Activated CD4-positive, alpha-beta T cell treated with anti-CD3 and anti-CD28 coated beads, Interleukin-2, amount 10 ng/mL, durations not matched to agents 7 days and 5 days (primary cell): ENCODE results near the gene CMIP. TPM values are rescaled to one million over a fixed set of nuclear protein-coding genes. Genes with fewer than 3 reads are reported as not detected.

Experiments
- CTCF ChIA-PET: fragments of 350-600 bp; sonication (Branson Sonifier 250); formaldehyde crosslinking; loops from one replicate; lab custom pipeline; 2021; ENCODE audit warnings: antibody characterized with exemption; lab: Charles Lee
- POLR2A ChIA-PET: fragments of 350-600 bp; sonication (Branson Sonifier 250); formaldehyde crosslinking; loops from one replicate; lab custom pipeline; 2021; ENCODE audit warnings: antibody characterized with exemption; lab: Charles Lee
- DNase-seq: peaks from one replicate; pipeline ENCODE4 v3.0.0-alpha.2; 2020
- H3K27ac Mint-ChIP-seq: one replicate; pipeline ENCODE4 v1.8.0; 2021; ENCODE audit warnings: mild to moderate bottlenecking, moderate library complexity, mixed read lengths
- H3K27me3 Mint-ChIP-seq: one replicate; pipeline ENCODE4 v1.8.0; 2021; ENCODE audit warnings: mixed read lengths
- H3K36me3 Mint-ChIP-seq: one replicate; pipeline ENCODE4 v1.8.0; 2021; ENCODE audit warnings: low read depth, mixed read lengths
- H3K4me1 Mint-ChIP-seq: one replicate; pipeline ENCODE4 v1.8.0; 2021; ENCODE audit warnings: mixed read lengths
- H3K4me3 Mint-ChIP-seq: one replicate; pipeline ENCODE4 v1.8.0; 2021; ENCODE audit warnings: mild to moderate bottlenecking, moderate library complexity, mixed read lengths
- H3K9me3 Mint-ChIP-seq: one replicate; pipeline ENCODE4 v1.8.0; 2021; ENCODE audit warnings: mixed read lengths
- total RNA-seq, 2 experiments: library from RNA; stranded (reverse); gene quantifications; one replicate each; pipeline ENCODE4 v1.2.3, GENCODE V29; 2021

Gene CMIP
- total RNA-seq, 2 experiments from 2014 or later, result 44.7 to 46.8 TPM

- peaks cover 32% of the 10 kb centered on the region for H3K27me3 Mint-ChIP-seq
- ChIA-PET CTCF (interaction anchor here (1.2 kb wide), 1 partner anchor 16 kb away, joined by 5 read pairs; no protein-coding TSS in a partner anchor), POLR2A (no interaction called here)
- peak overlapping the region; percentile 85 for H3K4me3 Mint-ChIP-seq
- peak; percentile 36 for DNase-seq
- H3K9me3 Mint-ChIP-seq, result peaks cover under 1% of the 10 kb centered on the region
- peaks cover 52% of the 10 kb centered on the region for H3K4me1 Mint-ChIP-seq
- H3K27ac Mint-ChIP-seq, result peak overlapping the region; percentile 93
- peaks cover 17% of the 10 kb centered on the region for H3K36me3 Mint-ChIP-seq
These were observed 744 bp downstream of the CMIP start for GRCh38 chr16:81445143-81445961.

DNA sequence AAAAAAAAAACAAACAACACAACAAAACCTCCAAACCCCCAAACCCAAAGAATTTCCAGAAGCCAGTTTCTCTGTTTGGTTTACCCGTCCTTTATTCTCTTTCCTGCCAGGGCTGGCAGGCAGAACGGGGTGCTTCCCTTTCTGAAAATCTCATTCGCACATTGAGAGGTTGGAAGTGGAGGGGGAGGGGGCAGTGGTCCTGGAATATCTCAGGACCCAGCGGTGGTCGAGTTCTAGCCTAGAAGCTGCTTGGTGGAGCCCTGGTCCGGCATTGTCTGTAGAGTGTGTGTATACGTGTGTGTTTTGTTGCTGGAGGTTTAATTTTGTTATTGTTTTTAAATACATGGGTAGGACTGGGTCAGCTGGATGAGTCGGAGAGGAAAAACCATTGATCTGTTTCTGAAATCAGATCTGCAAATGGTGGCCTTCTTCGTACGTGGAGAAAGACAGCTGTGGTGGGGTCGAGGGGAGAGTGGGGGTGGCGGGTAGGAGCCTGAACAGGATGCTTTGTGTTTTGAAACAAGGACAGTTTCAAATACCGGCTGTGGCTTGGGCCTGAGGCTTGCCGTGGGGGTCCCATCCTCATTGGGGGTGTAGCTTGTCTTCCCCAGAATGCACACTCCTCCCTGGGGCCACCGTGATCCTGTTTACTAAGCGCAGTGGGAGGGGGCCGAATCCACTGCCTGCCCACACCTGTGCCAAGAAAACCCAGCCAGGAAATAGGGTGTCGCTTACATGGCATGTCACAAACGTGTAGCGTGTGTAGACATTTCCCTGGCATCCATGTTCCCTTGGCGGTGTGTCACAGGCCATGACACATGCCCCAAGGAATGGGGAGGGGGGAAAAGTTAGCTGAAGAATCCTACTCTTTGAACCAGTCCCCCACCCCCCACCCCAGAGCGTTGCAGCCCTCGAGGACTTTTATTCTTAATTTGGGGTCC, 1.6 kb downstream of the CMIP start:
- H3K4me1 Mint-ChIP-seq, result peaks cover 61% of the 10 kb centered on the region
- H3K27me3 Mint-ChIP-seq, result peaks cover 23% of the 10 kb centered on the region
- H3K36me3 Mint-ChIP-seq, result peaks cover 26% of the 10 kb centered on the region
- DNase-seq, result peak; percentile 53
- H3K9me3 Mint-ChIP-seq, result peaks cover 8% of the 10 kb centered on the region
- peak overlapping the region; percentile 85 for H3K4me3 Mint-ChIP-seq
- ChIA-PET CTCF (interaction anchor here (1.0 to 1.2 kb wide), 2 partner anchors 14 to 17 kb away, joined by 3 to 5 read pairs; no protein-coding TSS in a partner anchor), POLR2A (interaction anchor here (0.7 kb wide), 1 partner anchor 23 kb away, joined by 3 read pairs; no protein-coding TSS in a partner anchor)
- peak overlapping the region; percentile 90 for H3K27ac Mint-ChIP-seq

GRCh38 chr16:81446907-81447268, 2.3 kb downstream of the CMIP start:
- DNase-seq, result no peak
- H3K27ac Mint-ChIP-seq, result peak overlapping the region; percentile 90
- H3K4me1 Mint-ChIP-seq, result peaks cover 68% of the 10 kb centered on the region
- H3K9me3 Mint-ChIP-seq, result peaks cover 9% of the 10 kb centered on the region
- H3K4me3 Mint-ChIP-seq, result peak overlapping the region; percentile 85
- ChIA-PET POLR2A (interaction anchor here (0.7 kb wide), 1 partner anchor 23 kb away, joined by 3 read pairs; no protein-coding TSS in a partner anchor), CTCF (interaction anchor here (1.0 to 1.2 kb wide), 2 partner anchors 13 to 18 kb away, joined by 3 to 5 read pairs; no protein-coding TSS in a partner anchor)
- H3K36me3 Mint-ChIP-seq, result peaks cover 28% of the 10 kb centered on the region
- peaks cover 16% of the 10 kb centered on the region for H3K27me3 Mint-ChIP-seq

DNA sequence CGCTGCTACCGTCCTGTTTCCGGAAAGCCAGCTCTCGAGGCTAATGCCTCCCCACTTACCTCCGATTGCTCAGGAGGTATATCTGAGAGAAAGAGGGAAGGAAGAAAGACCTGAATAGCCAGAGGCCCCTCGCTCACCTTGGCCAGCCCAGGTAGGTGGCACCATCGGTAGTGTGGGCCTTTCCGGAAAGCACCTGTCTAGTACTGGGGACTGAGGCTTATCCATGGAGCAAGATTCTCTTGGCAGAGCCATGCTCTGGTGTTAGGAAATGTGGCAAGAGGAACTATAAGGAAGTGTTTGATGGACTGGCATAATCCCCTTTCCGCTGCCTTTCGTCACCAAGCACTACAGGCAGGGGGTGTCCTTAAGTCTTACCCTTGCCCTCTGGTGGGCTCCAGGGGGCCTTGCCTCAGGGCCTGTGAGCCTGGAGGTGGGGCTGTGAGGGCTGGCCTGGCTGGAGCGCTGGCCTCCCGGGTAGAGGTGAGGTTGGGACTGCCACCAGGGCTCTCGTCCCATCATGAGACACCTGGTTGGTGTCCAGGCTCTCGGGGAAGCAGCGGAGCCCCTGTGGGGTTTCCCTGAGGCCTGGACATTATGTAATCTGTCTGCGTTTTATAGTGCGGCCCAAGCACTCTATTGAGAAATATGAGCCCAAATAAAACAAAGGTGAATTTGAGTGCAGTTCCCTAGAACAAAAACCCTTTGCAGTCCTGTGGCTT, 2.9 kb downstream of the CMIP start:
- Mint-ChIP-seq H3K27me3 (peaks cover 10% of the 10 kb centered on the region), H3K4me3 (peak overlapping the region; percentile 85), H3K36me3 (peaks cover 28% of the 10 kb centered on the region), H3K27ac (peak overlapping the region; percentile 90), H3K4me1 (peaks cover 74% of the 10 kb centered on the region), H3K9me3 (peaks cover 9% of the 10 kb centered on the region)
- DNase-seq, result no peak
- CTCF ChIA-PET, result no interaction called here
- POLR2A ChIA-PET, result no interaction called here

DNA sequence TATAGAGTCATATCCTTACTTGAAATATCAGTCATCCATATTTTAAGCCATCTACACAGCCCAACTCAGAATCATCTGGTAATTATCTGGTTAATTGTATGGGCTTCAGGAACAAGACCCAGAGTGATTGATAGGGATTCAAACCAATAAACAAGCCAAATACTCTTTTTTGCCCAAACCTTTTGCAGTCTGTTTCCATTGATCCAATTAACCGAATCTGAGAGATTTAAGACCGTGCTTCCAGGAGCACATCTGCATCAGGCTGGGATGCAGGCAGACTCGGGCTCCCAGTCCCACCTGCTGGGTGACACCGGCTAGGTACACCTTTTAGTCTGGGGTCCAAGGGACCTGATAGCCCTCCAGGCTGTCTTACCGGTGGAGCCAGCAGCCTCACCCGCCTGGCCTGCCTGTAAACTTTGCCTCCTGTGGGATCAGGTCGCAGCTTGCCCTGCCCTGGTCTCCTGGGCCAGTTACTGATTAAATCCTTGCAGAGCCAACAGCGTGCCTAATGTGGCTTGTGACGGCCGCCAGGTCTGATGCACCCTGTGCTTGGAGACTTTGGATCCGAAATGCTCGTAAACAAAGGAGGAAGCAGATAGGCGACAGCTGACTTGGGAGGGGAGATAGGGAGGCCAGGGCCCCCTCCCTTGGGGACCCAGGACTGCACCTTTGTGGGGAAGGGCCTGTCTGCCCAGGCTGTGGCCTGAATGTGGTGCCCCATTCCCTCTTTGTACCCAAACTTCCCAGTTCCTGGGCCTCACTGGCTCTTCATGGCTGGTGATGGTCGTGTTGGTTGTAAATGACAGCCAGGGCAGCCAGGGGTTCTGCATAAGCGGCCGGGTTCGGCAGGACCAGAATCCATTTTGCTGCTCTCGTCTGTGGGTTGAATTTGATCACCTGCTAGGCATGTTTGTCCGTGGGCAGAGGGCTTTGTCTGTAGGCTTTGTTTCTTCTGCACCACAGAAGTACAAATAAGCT, 3.8 kb downstream of the CMIP start:
- H3K36me3 Mint-ChIP-seq, result peaks cover 28% of the 10 kb centered on the region
- H3K9me3 Mint-ChIP-seq, result peaks cover 9% of the 10 kb centered on the region
- H3K27me3 Mint-ChIP-seq, result peaks cover 3% of the 10 kb centered on the region
- peak overlapping the region; percentile 17 for H3K27ac Mint-ChIP-seq
- peak overlapping the region; percentile 22 for H3K4me3 Mint-ChIP-seq
- no peak for DNase-seq
- CTCF ChIA-PET, result no interaction called here
- POLR2A ChIA-PET, result no interaction called here
- peaks cover 74% of the 10 kb centered on the region for H3K4me1 Mint-ChIP-seq

- DNase-seq, result no peak
- H3K27ac Mint-ChIP-seq, result no peak overlapping the region
- no peak overlapping the region for H3K4me3 Mint-ChIP-seq
- H3K36me3 Mint-ChIP-seq, result peaks cover 28% of the 10 kb centered on the region
- ChIA-PET POLR2A (no interaction called here), CTCF (no interaction called here)
- peaks cover 75% of the 10 kb centered on the region for H3K4me1 Mint-ChIP-seq
- H3K9me3 Mint-ChIP-seq, result peaks cover 9% of the 10 kb centered on the region
- no peaks in the 10 kb centered on the region for H3K27me3 Mint-ChIP-seq
These were observed 4.6 kb downstream of the CMIP start for GRCh38 chr16:81449241-81449640.

DNA sequence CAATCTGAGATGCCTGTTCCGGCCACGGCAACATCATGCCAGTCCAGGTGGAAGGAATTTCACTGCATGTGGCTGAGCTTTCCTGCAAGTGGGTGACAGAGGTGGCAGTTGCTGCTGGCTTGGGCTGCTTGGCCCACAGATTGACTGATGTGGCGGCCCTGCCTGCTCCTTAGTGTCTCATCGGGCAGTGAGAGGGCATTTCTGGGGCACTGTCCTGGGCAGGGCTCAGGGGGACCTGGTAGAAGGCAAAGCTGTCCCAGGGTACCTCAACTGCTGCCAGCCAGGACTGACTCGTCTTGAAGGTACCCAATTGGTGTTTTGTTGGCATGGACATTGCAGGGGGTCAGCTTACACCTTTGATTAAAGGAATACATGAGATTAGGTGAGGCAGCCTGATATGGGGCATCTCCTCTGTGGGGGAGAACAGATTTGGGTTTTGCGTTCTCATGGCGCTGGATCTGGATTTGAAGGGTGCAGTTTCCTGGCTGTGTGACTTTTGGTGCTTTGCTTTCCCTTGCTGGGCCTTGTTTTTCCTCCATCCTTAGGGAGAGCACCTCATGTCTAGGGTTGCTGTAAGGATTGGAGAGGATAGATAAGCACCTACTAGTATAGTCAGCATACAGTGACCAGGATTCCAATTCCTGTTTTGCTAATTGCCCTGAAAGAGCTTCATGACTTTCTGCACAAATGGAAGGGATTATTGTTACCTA, 5.4 kb downstream of the CMIP start:
- H3K4me1 Mint-ChIP-seq, result peaks cover 76% of the 10 kb centered on the region
- ChIA-PET POLR2A (no interaction called here), CTCF (no interaction called here)
- no peak overlapping the region for H3K27ac Mint-ChIP-seq
- H3K27me3 Mint-ChIP-seq, result no peaks in the 10 kb centered on the region
- H3K9me3 Mint-ChIP-seq, result peaks cover 9% of the 10 kb centered on the region
- DNase-seq, result no peak
- H3K4me3 Mint-ChIP-seq, result no peak overlapping the region
- peaks cover 28% of the 10 kb centered on the region for H3K36me3 Mint-ChIP-seq

DNA sequence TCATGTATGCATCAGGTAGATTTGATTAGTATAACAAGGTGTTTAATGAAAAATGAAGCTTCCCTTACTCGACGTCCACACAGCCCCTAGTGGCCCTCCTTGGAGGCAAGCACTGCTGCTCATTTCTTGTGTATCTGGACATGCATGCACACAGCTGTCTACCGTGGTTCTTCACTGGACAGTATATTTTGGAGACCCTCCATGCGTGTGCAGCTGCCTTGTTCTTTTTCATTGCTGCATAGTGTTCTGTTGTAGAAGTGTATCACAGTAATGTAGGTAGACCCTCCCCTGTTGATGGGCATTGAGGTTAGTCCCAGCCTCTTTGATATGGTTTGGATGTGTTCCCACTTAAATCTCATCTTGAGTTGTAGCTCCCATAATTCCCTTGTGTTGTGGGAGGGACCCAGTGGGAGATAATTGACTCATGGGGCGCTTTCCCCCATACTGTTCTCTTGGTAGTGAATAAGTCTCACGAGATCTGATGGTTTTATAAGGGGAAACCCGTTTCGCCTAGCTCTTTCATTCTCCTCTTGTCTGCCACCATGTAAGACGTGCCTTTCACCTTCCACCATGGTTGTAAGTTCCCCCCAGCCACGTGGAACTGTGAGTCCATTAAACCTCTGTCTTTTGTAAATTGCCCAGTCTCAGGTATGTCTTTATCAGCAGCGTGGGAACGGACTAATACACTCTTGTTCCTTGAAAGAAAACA, 6.3 kb downstream of the CMIP start:
- Mint-ChIP-seq H3K27me3 (no peaks in the 10 kb centered on the region), H3K27ac (peak overlapping the region; percentile 73), H3K9me3 (peaks cover 9% of the 10 kb centered on the region), H3K4me3 (no peak overlapping the region), H3K36me3 (peaks cover 28% of the 10 kb centered on the region), H3K4me1 (peaks cover 74% of the 10 kb centered on the region)
- POLR2A ChIA-PET, result no interaction called here
- no peak for DNase-seq
- CTCF ChIA-PET, result interaction anchor here (0.5 to 1.2 kb wide), 4 partner anchors 10 to 163 kb away, joined by 3 to 4 read pairs (median 4); no protein-coding TSS in a partner anchor

DNA sequence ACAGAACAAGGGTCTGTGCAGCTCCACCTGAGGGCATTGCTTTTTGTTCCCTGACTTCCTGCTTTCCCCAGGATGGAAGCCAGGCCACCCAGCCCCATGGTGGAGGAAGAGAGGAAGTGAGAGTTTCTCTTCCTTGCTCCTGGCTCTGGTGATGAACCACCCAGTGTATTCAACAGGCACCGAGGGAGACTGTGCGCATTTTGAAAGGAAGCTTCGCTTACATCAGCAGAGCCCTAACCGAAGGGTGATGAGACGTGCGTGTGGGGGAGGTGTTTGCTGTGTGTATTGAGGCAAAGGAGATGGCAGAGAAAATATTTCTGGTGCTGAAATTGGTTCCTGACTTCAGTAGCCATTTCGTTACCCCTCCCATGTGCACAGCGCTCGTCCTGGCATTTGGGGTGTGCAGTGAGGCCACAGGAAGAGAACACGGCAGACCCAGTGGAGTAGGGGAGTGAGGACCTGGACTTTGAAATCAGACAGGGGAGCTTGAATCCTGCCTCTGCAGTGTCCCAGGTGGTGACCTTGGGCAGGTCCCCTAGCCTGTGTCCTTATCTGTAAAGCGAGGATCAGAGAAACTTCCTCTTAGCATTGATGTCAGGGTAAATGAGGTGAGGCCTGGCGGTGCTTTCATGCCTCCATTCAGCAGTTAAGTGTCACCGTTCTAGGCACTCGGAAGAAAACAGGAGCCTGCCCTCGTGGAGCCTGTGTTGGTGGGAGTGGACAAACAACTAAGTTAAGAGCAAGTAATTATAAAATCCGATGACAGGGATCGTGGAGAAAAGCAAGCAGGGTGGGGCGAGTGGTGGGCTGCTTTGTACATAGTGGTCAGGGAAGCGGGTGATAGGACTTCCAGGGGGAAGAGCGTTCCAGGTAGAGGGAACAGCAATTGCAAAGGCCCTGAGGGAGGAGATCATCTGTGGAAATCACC, 7.4 kb downstream of the CMIP start:
- peak overlapping the region; percentile 87 for H3K27ac Mint-ChIP-seq
- H3K4me1 Mint-ChIP-seq, result peaks cover 66% of the 10 kb centered on the region
- ChIA-PET CTCF (interaction anchor here (0.6 to 1.2 kb wide), 4 partner anchors 9 to 911 kb away, joined by 3 to 4 read pairs (median 4); partner anchors contain the start of gene DYNLRB2), POLR2A (no interaction called here)
- H3K27me3 Mint-ChIP-seq, result no peaks in the 10 kb centered on the region
- peaks cover 9% of the 10 kb centered on the region for H3K9me3 Mint-ChIP-seq
- peak overlapping the region; percentile 49 for H3K4me3 Mint-ChIP-seq
- peaks cover 23% of the 10 kb centered on the region for H3K36me3 Mint-ChIP-seq
- DNase-seq, result peak; percentile 54
